HG02840 (cell line): ENCODE measurements around the gene PHACTR1.
"Not testable (repeated sequence)": the region's sequence is repeated elsewhere in the genome, so short reads cannot be mapped to it uniquely, and the experiment has no call there.

Source experiments
- ATAC-seq: cut with Tn5 transposase; IDR thresholded peaks from one replicate; pipeline ENCODE4 v1.9.1; 2021; ENCODE audit warnings: mild to moderate bottlenecking, moderate library complexity, moderate number of reproducible peaks; ENCODE audit not compliant: unreplicated experiment, low FRiP score

PHACTR1 gene

GRCh38 chr6:12941422-12941821 is 224.9 kb downstream of the PHACTR1 start:
- no peak for ATAC-seq

GRCh38 chr6:12943549-12943948 is 227.0 kb downstream of the PHACTR1 start:
- no peak for ATAC-seq

GRCh38 chr6:12944001-12944400 is 227.4 kb downstream of the PHACTR1 start:
- no peak for ATAC-seq

- not testable (repeated sequence) for ATAC-seq
Observed at GRCh38 chr6:12944528-12944927, 228.0 kb downstream of the PHACTR1 start.

- no peak for ATAC-seq
Observed at GRCh38 chr6:12947151-12947871, 230.7 kb downstream of the PHACTR1 start.

GRCh38 chr6:12947967-12948366 is 231.4 kb downstream of the PHACTR1 start:
- no peak for ATAC-seq

GRCh38 chr6:12950976-12951375 is 234.4 kb downstream of the PHACTR1 start:
- ATAC-seq, result no peak

GRCh38 chr6:12951415-12951814 is 234.8 kb downstream of the PHACTR1 start:
- no peak for ATAC-seq

GRCh38 chr6:12952318-12952717 is 235.8 kb downstream of the PHACTR1 start:
- ATAC-seq, result no peak

- no peak for ATAC-seq
Observed at GRCh38 chr6:12955956-12956355, 239.4 kb downstream of the PHACTR1 start.

GRCh38 chr6:12956991-12957320 is 240.4 kb downstream of the PHACTR1 start:
- no peak for ATAC-seq

GRCh38 chr6:12957321-12958051 is 240.9 kb downstream of the PHACTR1 start:
- no peak for ATAC-seq

GRCh38 chr6:12958052-12958706 is 241.6 kb downstream of the PHACTR1 start:
- no peak for ATAC-seq

- no peak for ATAC-seq
Observed at GRCh38 chr6:12961761-12962160, 245.2 kb downstream of the PHACTR1 start.

GRCh38 chr6:12962529-12962928 is 246.0 kb downstream of the PHACTR1 start:
- ATAC-seq, result no peak

GRCh38 chr6:12962987-12963386 is 246.4 kb downstream of the PHACTR1 start:
- ATAC-seq, result no peak

GRCh38 chr6:12963567-12963966 is 247.0 kb downstream of the PHACTR1 start:
- ATAC-seq, result no peak

- ATAC-seq, result no peak
Observed at GRCh38 chr6:12967686-12968085, 251.1 kb downstream of the PHACTR1 start.

- ATAC-seq, result no peak
Observed at GRCh38 chr6:12968290-12968689, 251.7 kb downstream of the PHACTR1 start.

- no peak for ATAC-seq
Observed at GRCh38 chr6:12968839-12969558, 252.4 kb downstream of the PHACTR1 start.

GRCh38 chr6:12969966-12970365 is 253.4 kb downstream of the PHACTR1 start:
- ATAC-seq, result no peak
